Smooth muscle cell of bladder (primary cell): ENCODE data around the gene LETM1. TPM values are rescaled to one million over a fixed set of nuclear protein-coding genes. Genes with fewer than 3 reads are reported as not detected.

Experiments
- total RNA-seq: library from RNA; depleted of rRNA; stranded (reverse); fragments of >200 nt; gene quantifications from 2 replicates; pipeline ENCODE4 v1.2.3, GENCODE V29; 2014

LETM1 gene
- 70.8 and 88.7 TPM in 2 replicates for total RNA-seq

GRCh38 chr4:1856071-1856942 is at the start of gene LETM1:
Gene LETM1, minus strand, starts transcription at chr4:1856156. Its CDS starts 206 bp downstream, at chr4:1855950.

GRCh38 chr4:1870578-1871443 is 14.9 kb upstream of the LETM1 start, which contains the start of gene NSD2:
Gene NSD2, plus strand, starts transcription at chr4:1871393. Its CDS starts 29,262 bp downstream, at chr4:1900655.

DNA sequence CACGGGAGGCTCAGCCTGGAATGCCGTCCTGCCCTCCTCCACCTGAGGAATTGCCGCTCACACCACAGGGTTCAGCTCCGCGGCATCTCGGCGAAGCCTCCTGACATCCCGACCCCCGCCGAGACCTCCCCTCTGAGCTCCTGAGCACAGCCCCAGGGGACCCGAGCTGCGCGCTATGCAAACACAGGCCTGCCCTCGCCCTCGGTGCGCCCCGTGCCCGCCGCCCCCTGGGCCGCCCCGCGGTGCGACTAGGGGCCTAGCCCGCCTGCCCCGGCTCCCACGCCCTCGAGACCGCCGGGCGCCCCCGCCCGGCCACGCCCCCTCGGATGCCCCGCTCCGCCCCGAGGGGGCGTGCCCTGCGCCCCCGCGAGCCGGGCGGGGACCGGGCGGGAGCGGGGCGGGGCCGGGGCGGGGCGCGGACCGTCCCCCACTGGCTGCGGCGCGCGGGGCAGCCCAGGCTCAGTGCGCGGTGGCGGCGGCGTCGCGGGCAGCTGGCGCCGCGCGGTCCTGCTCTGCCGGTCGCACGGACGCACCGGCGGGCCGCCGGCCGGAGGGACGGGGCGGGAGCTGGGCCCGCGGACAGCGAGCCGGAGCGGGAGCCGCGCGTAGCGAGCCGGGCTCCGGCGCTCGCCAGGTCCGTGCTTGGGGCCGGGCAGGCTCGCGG is 63.0 kb downstream of the LETM1 start, which contains the start of gene FGFR3:
FGFR3 (plus strand) TSS at position 462 of the 664 bp plus-strand sequence. CDS start 642 bp downstream, outside the sequence.

Other genes with a start within 250 kb of the LETM1 start
- 0.74 and 0.85 TPM in 2 replicates for gene FAM53A, start 171.8 kb downstream of the LETM1 start, total RNA-seq
- gene SLBP, start 143.8 kb downstream of the LETM1 start, total RNA-seq = 39.8 and 50.0 TPM in 2 replicates
- gene TMEM129, start 134.8 kb downstream of the LETM1 start, total RNA-seq = 38.3 and 41.1 TPM in 2 replicates
- gene TACC3, start 134.6 kb downstream of the LETM1 start, total RNA-seq = 2.4 and 3.1 TPM in 2 replicates
- 1.6 and 1.7 TPM in 2 replicates for gene FGFR3, start 62.9 kb downstream of the LETM1 start, total RNA-seq
- 29.6 and 36.3 TPM in 2 replicates for gene NSD2, start 15.2 kb upstream of the LETM1 start, total RNA-seq
- 10.5 and 11.6 TPM in 2 replicates for gene NELFA, start 152.8 kb upstream of the LETM1 start, total RNA-seq
- under 0.01 and 0.09 TPM in 2 replicates for gene NAT8L, start 203.2 kb upstream of the LETM1 start, total RNA-seq